Spinal cord (tissue), 10 donors: ENCODE measurements around the gene TLL2. TPM values are rescaled to one million over a fixed set of nuclear protein-coding genes. Genes with fewer than 3 reads are reported as not detected.
A peak's percentile ranks its signal among the peaks of the same experiment; 100 is the strongest.

Experiments
- DNase-seq, 6 donors: peaks; one replicate each; pipeline versions ENCODE4 v3.0.0 to v3.0.0-alpha.2; 2013 to 2015; ENCODE audit warnings: low spot score in 6 of 6, low read depth in 4 of 6
- H3K27ac ChIP-seq: one replicate; pipeline ENCODE4 v1.5.1; 2013; ENCODE audit warnings: low read depth, low read length, control low read depth
- H3K27me3 ChIP-seq: one replicate; pipeline ENCODE4 v1.6.1; 2013; ENCODE audit warnings: low read length; ENCODE audit not compliant: control insufficient read depth, insufficient read depth
- H3K36me3 ChIP-seq: one replicate; pipeline ENCODE4 v1.6.1; 2013; ENCODE audit warnings: low read length; ENCODE audit not compliant: control insufficient read depth, insufficient read depth
- H3K4me1 ChIP-seq: one replicate; pipeline ENCODE4 v1.6.1; 2013; ENCODE audit warnings: low read length; ENCODE audit not compliant: control insufficient read depth, insufficient read depth
- H3K4me3 ChIP-seq: one replicate; pipeline ENCODE4 v1.5.1; 2013; ENCODE audit warnings: low read depth, low read length, control low read depth
- H3K9me3 ChIP-seq: one replicate; pipeline ENCODE4 v1.6.1; 2013; ENCODE audit warnings: low read length; ENCODE audit not compliant: control insufficient read depth, insufficient read depth
- WGBS: methylation state at CpG from one replicate; pipeline ENCODE4 v1.1.5; 2013; ENCODE audit warnings: missing lambda C conversion rate; ENCODE audit not compliant: insufficient coverage; 5-methylcytosine and 5-hydroxymethylcytosine counted together
- polyA plus RNA-seq, 2 donors: library from polyadenylated mRNA; unstranded; fragments of 120-200 nt; gene quantifications; one replicate each; pipeline ENCODE4 v1.2.1, GENCODE V29; 2013; ENCODE audit not compliant: insufficient read length in 2 of 2
- total RNA-seq, 2 donors: library from RNA; depleted of rRNA in 1 of 2; stranded (reverse); fragments of 120-200 nt in 1 of 2; fragments of >200 nt in 1 of 2; gene quantifications; one replicate each; pipeline versions ENCODE4 v1.2.3 to v1.2.4, GENCODE V29; 2013 to 2014
- donor health status: healthy.

TLL2 gene
- total and polyA plus RNA-seq, 4 donors = 2.0 to 6.1 (median 4.4) TPM

GRCh38 chr10:96408201-96408600 lies 105.5 kb downstream of the TLL2 start:
- no CpG with 5 or more reads among the region's 1 CpG for WGBS

GRCh38 chr10:96407560-96408069 lies 106.1 kb downstream of the TLL2 start:
- H3K36me3 ChIP-seq = peaks cover 2% of the 10 kb centered on the region
- WGBS = 94% methylated on average over 3 of the region's 15 CpGs
- no peaks in the 10 kb centered on the region for H3K9me3 ChIP-seq
- no peaks in the 10 kb centered on the region for H3K27me3 ChIP-seq
- H3K4me1 ChIP-seq = peaks cover 3% of the 10 kb centered on the region
- H3K4me3 ChIP-seq = no peak overlapping the region
- DNase-seq = no peak
- H3K27ac ChIP-seq = no peak overlapping the region

More at GRCh38 chr10:96408201-96408600, 105.5 kb downstream of the TLL2 start:
- Histone ChIP-seq H3K4me3 (no peak overlapping the region), H3K36me3 (peaks cover 2% of the 10 kb centered on the region), H3K9me3 (no peaks in the 10 kb centered on the region), H3K27me3 (no peaks in the 10 kb centered on the region), H3K4me1 (peaks cover 3% of the 10 kb centered on the region), H3K27ac (no peak overlapping the region)
- DNase-seq = peak in 1 of 6 donors; percentile 89

- H3K27me3 ChIP-seq = no peaks in the 10 kb centered on the region
- H3K9me3 ChIP-seq = no peaks in the 10 kb centered on the region
- WGBS = 93% methylated on average over 5 of the region's 5 CpGs
- peaks cover 2% of the 10 kb centered on the region for H3K36me3 ChIP-seq
- no peak for DNase-seq
- H3K4me1 ChIP-seq = peaks cover 5% of the 10 kb centered on the region
- no peak overlapping the region for H3K27ac ChIP-seq
- no peak overlapping the region for H3K4me3 ChIP-seq
These were observed 107.6 kb downstream of the TLL2 start for GRCh38 chr10:96406091-96406490.

GRCh38 chr10:96402417-96403305 lies 111.1 kb downstream of the TLL2 start:
- Histone ChIP-seq H3K36me3 (no peaks in the 10 kb centered on the region), H3K27ac (no peak overlapping the region), H3K27me3 (peaks cover 5% of the 10 kb centered on the region), H3K4me3 (no peak overlapping the region), H3K9me3 (no peaks in the 10 kb centered on the region), H3K4me1 (peaks cover 13% of the 10 kb centered on the region)
- 82% methylated on average over 14 of the region's 16 CpGs for WGBS
- DNase-seq = no peak

GRCh38 chr10:96401036-96401435 lies 112.7 kb downstream of the TLL2 start:
- WGBS = 43% methylated on average over 5 of the region's 7 CpGs
- H3K4me1 ChIP-seq = peaks cover 14% of the 10 kb centered on the region
- no peak overlapping the region for H3K4me3 ChIP-seq
- DNase-seq = peak in 1 of 6 donors; percentile 77
- no peaks in the 10 kb centered on the region for H3K9me3 ChIP-seq
- no peaks in the 10 kb centered on the region for H3K36me3 ChIP-seq
- peaks cover 12% of the 10 kb centered on the region for H3K27me3 ChIP-seq
- peak overlapping the region; percentile 47 for H3K27ac ChIP-seq

- DNase-seq = peak in 1 of 6 donors; percentile 10
- no peaks in the 10 kb centered on the region for H3K9me3 ChIP-seq
- peaks cover 12% of the 10 kb centered on the region for H3K27me3 ChIP-seq
- WGBS = no CpG with 5 or more reads among the region's 3 CpGs
- no peak overlapping the region for H3K27ac ChIP-seq
- peaks cover 18% of the 10 kb centered on the region for H3K4me1 ChIP-seq
- no peak overlapping the region for H3K4me3 ChIP-seq
- no peaks in the 10 kb centered on the region for H3K36me3 ChIP-seq
These were observed 113.3 kb downstream of the TLL2 start for GRCh38 chr10:96400465-96400864.

- 100% methylated on average over 1 of the region's 1 CpG for WGBS
- Histone ChIP-seq H3K9me3 (no peaks in the 10 kb centered on the region), H3K4me3 (no peak overlapping the region), H3K27ac (no peak overlapping the region), H3K27me3 (peaks cover 12% of the 10 kb centered on the region), H3K4me1 (peaks cover 18% of the 10 kb centered on the region), H3K36me3 (no peaks in the 10 kb centered on the region)
- DNase-seq = no peak
These were observed 115.8 kb downstream of the TLL2 start for GRCh38 chr10:96397902-96398301.

GRCh38 chr10:96395931-96396877 lies 117.5 kb downstream of the TLL2 start:
- Histone ChIP-seq H3K36me3 (no peaks in the 10 kb centered on the region), H3K27me3 (peaks cover 12% of the 10 kb centered on the region), H3K4me3 (no peak overlapping the region), H3K4me1 (peaks cover 17% of the 10 kb centered on the region), H3K27ac (no peak overlapping the region), H3K9me3 (no peaks in the 10 kb centered on the region)
- 21% methylated on average over 9 of the region's 24 CpGs for WGBS
- peak in 5 of 6 donors; percentile 63 to 95 (median 64) for DNase-seq

GRCh38 chr10:96390460-96390864 lies 123.3 kb downstream of the TLL2 start:
- 37% methylated on average over 5 of the region's 7 CpGs for WGBS
- Histone ChIP-seq H3K4me1 (peaks cover 19% of the 10 kb centered on the region), H3K36me3 (no peaks in the 10 kb centered on the region), H3K4me3 (no peak overlapping the region), H3K27me3 (no peaks in the 10 kb centered on the region), H3K9me3 (no peaks in the 10 kb centered on the region), H3K27ac (no peak overlapping the region)
- DNase-seq = peak in 4 of 6 donors; percentile 53 to 97 (median 66)
